Right lobe of liver (tissue), 6 donors: ENCODE results near the gene SSH2. TPM values are rescaled to one million over a fixed set of nuclear protein-coding genes. Genes with fewer than 3 reads are reported as not detected.
"Not testable (repeated sequence)": the region's sequence is repeated elsewhere in the genome, so short reads cannot be mapped to it uniquely, and the experiment has no call there.

Experiments
- ATAC-seq, 4 donors: fragments of 200-7000 bp; cut with Tn5 transposase; one replicate each; pipeline ENCODE4 v1.9.1; 2020; ENCODE audit warnings: mild to moderate bottlenecking in 4 of 4, moderate library complexity in 4 of 4
- DNase-seq, 3 donors: peaks; one replicate each; pipeline ENCODE4 v3.0.0-alpha.2; 2020
- H3K27ac ChIP-seq, 3 donors: fragments of 200-600 bp; one replicate each; pipeline ENCODE4 v1.8.0; 2022
- H3K27me3 ChIP-seq, 2 donors: fragments of 200-600 bp; one replicate each; pipeline ENCODE4 v1.8.0; 2022
- H3K36me3 ChIP-seq, 4 donors: fragments of 200-600 bp; sonication (generic) in 1 of 4; one replicate each; pipeline versions ENCODE4 v1.5.1 to v1.8.0; 2017 to 2022; ENCODE audit warnings: control low read depth in 1 of 4
- H3K4me1 ChIP-seq, 4 donors: fragments of 200-600 bp; sonication (generic) in 1 of 4; one replicate each; pipeline versions ENCODE4 v1.5.1 to v1.8.0; 2017 to 2022; ENCODE audit warnings: control low read depth in 1 of 4
- H3K4me3 ChIP-seq, 3 donors: fragments of 200-600 bp; one replicate each; pipeline ENCODE4 v1.8.0; 2022
- H3K9me3 ChIP-seq, 4 donors: fragments of 200-600 bp; sonication (generic) in 1 of 4; one replicate each; pipeline versions ENCODE4 v1.5.1 to v1.8.0; 2017 to 2022; ENCODE audit warnings: control low read depth in 1 of 4
- CTCF ChIP-seq, 4 donors: fragments of 200-600 bp in 3 of 4; fragments of 450-650 bp in 1 of 4; IDR thresholded peaks; one replicate each; pipeline versions ENCODE4 v1.5.1 to v1.8.0; 2016 to 2022; ENCODE audit warnings: antibody characterized with exemption in 4 of 4, mild to moderate bottlenecking in 2 of 4
- POLR2A ChIP-seq: fragments of 450-650 bp; IDR thresholded peaks from one replicate; pipeline ENCODE4 v1.6.1; 2017; ENCODE audit warnings: antibody characterized with exemption, mild to moderate bottlenecking
- WGBS: methylation state at CpG from one replicate; pipeline ENCODE4 v1.1.6; 2018; ENCODE audit warnings: low coverage, low lambda C conversion rate; ENCODE audit not compliant: insufficient coverage; ENCODE audit errors: missing lambda C conversion rate; 5-methylcytosine and 5-hydroxymethylcytosine counted together
- intact Hi-C, 2 donors: fragments of 100-400 bp; cut with DNase I; formaldehyde crosslinking; loops; one replicate each; pipeline versions ENCODE4 v1.11.2 to v1.14.1; 2022
- total RNA-seq, 6 experiments: library from RNA; depleted of rRNA in 2 of 6; stranded (reverse); fragments of >200 nt in 2 of 6; fragmentation: NEBNext Ultra II Directional in 3 of 6; extraction: Animal tissue kit (Norgen Biotek cat#: 25700) in 3 of 6; gene quantifications; one replicate each; pipeline versions ENCODE4 v1.1.0 to v1.2.4, GENCODE V29; 2016 to 2023
- donor health status: DM: no; HTN: yes; CAD: no.
- donor health status: DM: no; HTN: no; CAD: no.
- donor health status: DM: no; HTN: no; CAD: no.
- donor health status: DM: no; HTN: yes; CAD: no.
- donor health status: DM: no; HTN: yes; CAD: no.

The SSH2 gene
- total RNA-seq, 6 experiments from 2014 or later: 8.0 to 12.7 (median 10.5) TPM

- 94% methylated on average over 5 of the region's 5 CpGs for WGBS
- Histone ChIP-seq H3K4me3 (no peak overlapping the region), H3K27me3 (no peaks in the 10 kb centered on the region), H3K36me3 (peaks cover 0 to 2% (median 0%) of the 10 kb centered on the region in 4 donors), H3K4me1 (no peaks in the 10 kb centered on the region), H3K27ac (no peak overlapping the region), H3K9me3 (no peaks in the 10 kb centered on the region)
- ATAC-seq (no peak), DNase-seq (no peak)
- TF ChIP-seq POLR2A (no peak), CTCF (IDR thresholded peaks at IDR 0.05) (no peak)
- intact Hi-C loops: no loop called here
These were observed 147.1 kb downstream of the SSH2 start for GRCh38 chr17:29782917-29783316.

GRCh38 chr17:29779812-29780190 lies 150.2 kb downstream of the SSH2 start:
- H3K9me3 ChIP-seq, H3K27me3 ChIP-seq, H3K36me3 ChIP-seq, H3K4me3 ChIP-seq, DNase-seq, H3K4me1 ChIP-seq, ATAC-seq, H3K27ac ChIP-seq: not testable (repeated sequence)
- WGBS: 83% methylated on average over 5 of the region's 8 CpGs
- intact Hi-C loops: loop anchor here (10.0 kb wide), 1 partner anchor 155 kb away; the partner anchor contains the start of gene CORO6 (in 2 of the 2)

- peak; percentile 50 to 67 (median 60) for DNase-seq
- Histone ChIP-seq H3K4me1 (no peaks in the 10 kb centered on the region), H3K27ac (no peak overlapping the region), H3K27me3 (no peaks in the 10 kb centered on the region), H3K4me3 (no peak overlapping the region), H3K9me3 (no peaks in the 10 kb centered on the region), H3K36me3 (peaks cover 0 to 2% (median 0%) of the 10 kb centered on the region in 4 donors)
- TF ChIP-seq CTCF (IDR thresholded peaks at IDR 0.05): peak; percentile 71 to 78 (median 74)
- TF ChIP-seq POLR2A: no peak
- intact Hi-C loops: loop anchor here (10.0 kb wide), 1 partner anchor 154 kb away; the partner anchor contains the start of gene CORO6 (in 2 of the 2)
- peak; percentile 91 to 98 (median 95) for ATAC-seq
- WGBS: 52% methylated on average over 7 of the region's 8 CpGs
These were observed 150.8 kb downstream of the SSH2 start for GRCh38 chr17:29778956-29779811.

GRCh38 chr17:29777663-29778062 lies 152.4 kb downstream of the SSH2 start:
- H3K9me3 ChIP-seq: no peaks in the 10 kb centered on the region
- no peak for TF ChIP-seq CTCF (IDR thresholded peaks at IDR 0.05)
- TF ChIP-seq POLR2A: no peak
- no peak for ATAC-seq
- H3K27ac ChIP-seq: no peak overlapping the region
- no peaks in the 10 kb centered on the region for H3K27me3 ChIP-seq
- no peak for DNase-seq
- WGBS: 60% methylated on average over 1 of the region's 1 CpG
- intact Hi-C loops: loop anchor here (10.0 kb wide), 1 partner anchor 153 kb away; the partner anchor contains the start of gene CORO6 (in 2 of the 2)
- no peak overlapping the region for H3K4me3 ChIP-seq
- H3K4me1 ChIP-seq: no peaks in the 10 kb centered on the region
- no peaks in the 10 kb centered on the region for H3K36me3 ChIP-seq

- no peaks in the 10 kb centered on the region for H3K36me3 ChIP-seq
- H3K9me3 ChIP-seq: no peaks in the 10 kb centered on the region
- no peaks in the 10 kb centered on the region for H3K27me3 ChIP-seq
- DNase-seq (no peak), ATAC-seq (no peak)
- TF ChIP-seq POLR2A: no peak
- WGBS: 85% methylated on average over 3 of the region's 5 CpGs
- no peaks in the 10 kb centered on the region for H3K4me1 ChIP-seq
- no peak overlapping the region for H3K4me3 ChIP-seq
- H3K27ac ChIP-seq: no peak overlapping the region
- intact Hi-C loops: loop anchor here (10.0 kb wide), 1 partner anchor 151 kb away; the partner anchor contains the start of gene CORO6 (in 2 of the 2)
These were observed 154.0 kb downstream of the SSH2 start for GRCh38 chr17:29776026-29776425.
